ENCODE results near the gene POLE3. TPM values are rescaled to one million over a fixed set of nuclear protein-coding genes. Genes with fewer than 3 reads are reported as not detected.
"Not testable (repeated sequence)": the region's sequence is repeated elsewhere in the genome, so short reads cannot be mapped to it uniquely, and the experiment has no call there.

The POLE3 gene
- total RNA-seq, 4 donors from 2014 or later: 22.2 to 28.4 (median 26.0) TPM

- H3K36me3 ChIP-seq: no peaks in the 10 kb centered on the region
- H3K27ac ChIP-seq: peak overlapping the region in 1 of 4 donors; percentile 47
- TF ChIP-seq POLR2A (IDR thresholded peaks at IDR 0.05) (no peak), EP300 (IDR thresholded peaks at IDR 0.05) (no peak), CTCF (IDR thresholded peaks at IDR 0.05) (no peak)
- H3K4me1 ChIP-seq: peaks cover 0 to 5% (median 2%) of the 10 kb centered on the region in 4 donors
- DNase-seq (ENCODE audit: low spot score in 2 of 2): no peak
- no peak overlapping the region for H3K4me3 ChIP-seq
- H3K9me3 ChIP-seq: no peaks in the 10 kb centered on the region
- no peaks in the 10 kb centered on the region for H3K27me3 ChIP-seq
- WGBS, 2 donors: 49% methylated on average over 3 of the region's 3 CpGs
These were observed 5.8 kb upstream of the POLE3 start for GRCh38 chr9:113416149-113416721.

- peak overlapping the region; percentile 56 to 97 (median 78) for H3K4me3 ChIP-seq
- H3K27me3 ChIP-seq: no peaks in the 10 kb centered on the region
- H3K9me3 ChIP-seq: no peaks in the 10 kb centered on the region
- no peak for DNase-seq (ENCODE audit: low spot score in 2 of 2)
- H3K36me3 ChIP-seq: peaks cover 0 to 26% (median 0%) of the 10 kb centered on the region in 3 donors
- H3K27ac ChIP-seq: peak overlapping the region; percentile 88 to 99 (median 93)
- no peak for TF ChIP-seq EP300 (IDR thresholded peaks at IDR 0.05)
- TF ChIP-seq CTCF (IDR thresholded peaks at IDR 0.05): no peak
- no peak for TF ChIP-seq POLR2A (IDR thresholded peaks at IDR 0.05)
- 0 to 1% methylated on average over 15 to 20 of the region's 20 CpGs for WGBS, 2 donors
- H3K4me1 ChIP-seq: peaks cover 0 to 36% (median 12%) of the 10 kb centered on the region in 4 donors
These were observed 630 bp downstream of the POLE3 start for GRCh38 chr9:113409883-113410206.

GRCh38 chr9:113409481-113409880 is 994 bp downstream of the POLE3 start:
- 41 to 48% methylated on average over 10 of the region's 10 CpGs for WGBS, 2 donors
- TF ChIP-seq EP300 (IDR thresholded peaks at IDR 0.05) (no peak), CTCF (IDR thresholded peaks at IDR 0.05) (no peak), POLR2A (IDR thresholded peaks at IDR 0.05) (no peak)
- no peaks in the 10 kb centered on the region for H3K9me3 ChIP-seq
- H3K4me1 ChIP-seq: peaks cover 0 to 36% (median 12%) of the 10 kb centered on the region in 4 donors
- peaks cover 0 to 26% (median 0%) of the 10 kb centered on the region in 3 donors for H3K36me3 ChIP-seq
- DNase-seq (ENCODE audit: low spot score in 2 of 2): no peak
- peak overlapping the region; percentile 88 to 99 (median 93) for H3K27ac ChIP-seq
- H3K4me3 ChIP-seq: peak overlapping the region; percentile 56 to 97 (median 78)
- H3K27me3 ChIP-seq: no peaks in the 10 kb centered on the region

- WGBS, 2 donors: 27 to 28% methylated on average over 7 of the region's 7 CpGs
These were observed 3.5 kb downstream of the POLE3 start for GRCh38 chr9:113406873-113407511.

GRCh38 chr9:113406353-113406752 is 4.1 kb downstream of the POLE3 start:
- 87 to 88% methylated on average over 9 of the region's 9 CpGs for WGBS, 2 donors
- Histone ChIP-seq H3K27ac (peak overlapping the region in 2 of 4 donors; percentile 10 to 23), H3K36me3 (peaks cover 0 to 26% (median 0%) of the 10 kb centered on the region in 3 donors), H3K4me1 (peaks cover 0 to 38% (median 10%) of the 10 kb centered on the region in 4 donors)
- not testable (repeated sequence) for DNase-seq (ENCODE audit: low spot score in 2 of 2); H3K27me3 ChIP-seq; H3K9me3 ChIP-seq; H3K4me3 ChIP-seq

More at GRCh38 chr9:113406873-113407511, 3.5 kb downstream of the POLE3 start:
- not testable (repeated sequence) for H3K9me3 ChIP-seq, H3K27me3 ChIP-seq, H3K4me3 ChIP-seq
- TF ChIP-seq CTCF (IDR thresholded peaks at IDR 0.05): peak; percentile 58 to 66 (median 62)
- DNase-seq (ENCODE audit: low spot score in 2 of 2): peak in 1 of 2 donors; percentile 62
- Histone ChIP-seq H3K36me3 (peaks cover 0 to 26% (median 0%) of the 10 kb centered on the region in 3 donors), H3K4me1 (peaks cover 0 to 37% (median 12%) of the 10 kb centered on the region in 4 donors), H3K27ac (peak overlapping the region in 2 of 4 donors; percentile 10 to 17)

Measured in tibial nerve (tissue), 4 donors.